A673 (cell line): ENCODE results near the gene CA5B.

ENCODE experiments used
- CTCF ChIP-seq: fragments of 300-800, 200-600 bp; sonication (generic); conservative IDR thresholded peaks from 2 replicates; pipeline ENCODE4 v1.5.1; 2017; ENCODE audit warnings: low read depth, mild to moderate bottlenecking, antibody characterized with exemption, low read length, moderate library complexity, mixed read lengths
- EZH2 ChIP-seq: fragments of 200-600 bp; sonication (generic); IDR thresholded peaks from 2 replicates; pipeline ENCODE4 v1.6.1; 2017; ENCODE audit warnings: borderline replicate concordance, low read depth, mild to moderate bottlenecking, mixed read lengths, antibody characterized with exemption, low read length; ENCODE audit not compliant: poor library complexity, severe bottlenecking

GRCh38 chrX:15714529-15714928 is 23.5 kb upstream of the CA5B start:
- TF ChIP-seq EZH2 = no peak
- no peak for TF ChIP-seq CTCF
